KMS-11 (cell line): ENCODE data around the gene SAPCD1.

Experiments
- H2AFZ ChIP-seq: fragments of 200-600 bp; sonication (generic); 2 replicates; pipeline ENCODE4 v1.6.1; 2016; ENCODE audit warnings: antibody characterized with exemption, mixed run types, low read depth
- H3K27ac ChIP-seq: fragments of 200-600 bp; sonication (generic); 2 replicates; pipeline ENCODE4 v1.6.1; 2016; ENCODE audit warnings: mild to moderate bottlenecking, mixed run types
- H3K27me3 ChIP-seq: fragments of 200-600 bp; sonication (generic); 2 replicates; pipeline ENCODE4 v1.6.1; 2017; ENCODE audit warnings: mild to moderate bottlenecking, low read depth, mixed run types, moderate library complexity; ENCODE audit not compliant: insufficient read depth
- H3K36me3 ChIP-seq: fragments of 200-600 bp; sonication (generic); 2 replicates; pipeline ENCODE4 v1.6.1; 2017; ENCODE audit warnings: mild to moderate bottlenecking, mixed run types; ENCODE audit not compliant: insufficient read depth
- H3K4me1 ChIP-seq: fragments of 200-600 bp; sonication (generic); 2 replicates; pipeline ENCODE4 v1.6.1; 2016; ENCODE audit warnings: mild to moderate bottlenecking, low read depth, mixed run types; ENCODE audit not compliant: poor library complexity, severe bottlenecking
- H3K4me2 ChIP-seq: fragments of 200-600 bp; sonication (generic); 2 replicates; pipeline ENCODE4 v1.7.0; 2016; ENCODE audit warnings: mild to moderate bottlenecking, mixed run types
- H3K4me3 ChIP-seq: fragments of 200-600 bp; sonication (generic); IDR thresholded peaks from 2 replicates; pipeline ENCODE4 v1.6.1; 2017; ENCODE audit warnings: low read depth, low read length, mixed read lengths; ENCODE audit not compliant: insufficient read depth
- H3K79me2 ChIP-seq: fragments of 200-600 bp; sonication (generic); 2 replicates; pipeline ENCODE4 v1.6.1; 2016; ENCODE audit warnings: low read depth, mixed run types; ENCODE audit not compliant: insufficient read depth
- H3K9ac ChIP-seq: fragments of 200-600 bp; sonication (generic); 2 replicates; pipeline ENCODE4 v1.6.1; 2016; ENCODE audit warnings: mild to moderate bottlenecking, mixed run types
- H4K20me1 ChIP-seq: fragments of 200-600 bp; sonication (generic); 2 replicates; pipeline ENCODE4 v1.6.1; 2016; ENCODE audit warnings: mild to moderate bottlenecking, mixed run types; ENCODE audit not compliant: insufficient read depth
- CTCF ChIP-seq: fragments of 200-600 bp; sonication (generic); conservative IDR thresholded peaks from 2 replicates; pipeline ENCODE4 v1.6.1; 2017; ENCODE audit warnings: low read depth, mild to moderate bottlenecking, antibody characterized with exemption, low read length, moderate library complexity, mixed read lengths

SAPCD1 gene

GRCh38 chr6:31776989-31777666 is 14.7 kb downstream of the SAPCD1 start, which contains the start of gene VWA7:
Gene VWA7 (minus strand): TSS chr6:31777328. CDS start chr6:31776779, 549 bp downstream.
- Histone ChIP-seq H3K27me3 (no peaks in the 10 kb centered on the region), H3K4me3 (no peak within 1 kb of the TSS), H3K4me1 (peaks cover 40% of the 10 kb centered on the region), H3K4me2 (peak within 1 kb of the TSS; percentile 89), H3K36me3 (peaks cover 5% of the 10 kb centered on the region; the same call in 1 of the 2 replicates), H3K79me2 (no peaks in the 10 kb centered on the region), H3K9ac (peak within 1 kb of the TSS; percentile 58), H3K27ac (peak within 1 kb of the TSS; percentile 79), H4K20me1 (no peaks in the 10 kb centered on the region), H2AFZ (peak within 1 kb of the TSS; percentile 47; the same call in 1 of the 2 replicates)
- TF ChIP-seq CTCF: no peak

- Histone ChIP-seq H3K79me2 (no peaks in the 10 kb centered on the region), H4K20me1 (no peaks in the 10 kb centered on the region), H3K27me3 (no peaks in the 10 kb centered on the region), H3K9ac (peak overlapping the region; percentile 58; the same call in 1 of the 2 replicates), H3K4me3 (no peak overlapping the region), H2AFZ (no peak overlapping the region), H3K4me1 (peaks cover 40% of the 10 kb centered on the region), H3K27ac (peak overlapping the region; percentile 79), H3K36me3 (peaks cover 5% of the 10 kb centered on the region; the same call in 1 of the 2 replicates), H3K4me2 (peak overlapping the region; percentile 89)
- no peak for TF ChIP-seq CTCF
These were observed 15.2 kb downstream of the SAPCD1 start for GRCh38 chr6:31777667-31778050.

GRCh38 chr6:31778193-31778592 is 15.7 kb downstream of the SAPCD1 start:
- Histone ChIP-seq H3K4me1 (peaks cover 40% of the 10 kb centered on the region), H4K20me1 (no peaks in the 10 kb centered on the region), H3K9ac (no peak overlapping the region; the same call in 1 of the 2 replicates), H3K4me2 (peak overlapping the region; percentile 89; the same call in 1 of the 2 replicates), H2AFZ (no peak overlapping the region), H3K27me3 (no peaks in the 10 kb centered on the region), H3K27ac (peak overlapping the region; percentile 79), H3K4me3 (no peak overlapping the region), H3K79me2 (no peaks in the 10 kb centered on the region), H3K36me3 (peaks cover 5% of the 10 kb centered on the region; the same call in 1 of the 2 replicates)
- TF ChIP-seq CTCF: no peak

GRCh38 chr6:31778999-31779885 is 16.8 kb downstream of the SAPCD1 start:
- no peaks in the 10 kb centered on the region for H3K79me2 ChIP-seq
- H4K20me1 ChIP-seq: no peaks in the 10 kb centered on the region
- TF ChIP-seq CTCF: no peak
- peaks cover 5% of the 10 kb centered on the region; the same call in 1 of the 2 replicates for H3K36me3 ChIP-seq
- no peak overlapping the region for H2AFZ ChIP-seq
- H3K4me2 ChIP-seq: no peak overlapping the region
- no peaks in the 10 kb centered on the region for H3K27me3 ChIP-seq
- no peak overlapping the region; the same call in 1 of the 2 replicates for H3K27ac ChIP-seq
- H3K4me1 ChIP-seq: peaks cover 40% of the 10 kb centered on the region
- no peak overlapping the region for H3K9ac ChIP-seq
- H3K4me3 ChIP-seq: no peak overlapping the region
